Astrocyte (in vitro differentiated cells and primary cell): Measurements from ENCODE around the gene PBX3.

Experiments
- CTCF ChIP-seq: IDR thresholded peaks from 2 replicates; pipeline ENCODE4 v1.5.1; 2011; ENCODE audit warnings: low read depth, mild to moderate bottlenecking, inconsistent platforms, low read length, moderate library complexity; ENCODE audit not compliant: insufficient read depth
- EZH2 ChIP-seq: IDR thresholded peaks from 2 replicates; pipeline ENCODE4 v1.6.1; 2012; ENCODE audit warnings: mild to moderate bottlenecking, low read length, inconsistent platforms; ENCODE audit not compliant: insufficient read depth

DNA sequence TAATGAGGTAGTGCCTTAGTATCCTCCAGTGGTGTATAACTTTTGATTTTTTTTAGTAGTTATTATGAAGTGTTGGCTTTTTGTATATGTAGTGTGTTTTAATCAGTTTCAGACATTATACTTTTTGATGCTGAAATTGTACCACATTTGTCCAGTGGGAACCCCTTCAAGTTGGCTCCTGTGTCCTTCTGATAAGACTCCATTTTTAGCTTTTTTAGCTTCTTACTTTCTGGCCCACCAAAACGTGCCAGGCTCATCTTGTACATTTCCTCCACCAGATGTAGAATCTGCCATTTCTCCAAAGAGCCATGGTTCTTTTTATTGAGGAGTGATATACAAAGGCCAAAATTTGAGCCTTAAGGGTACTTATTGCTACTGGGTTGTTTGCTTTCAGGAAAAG, 84.4 kb downstream of the PBX3 start:
- TF ChIP-seq CTCF, result no peak
- no peak for TF ChIP-seq EZH2
